Measurements from ENCODE around the gene ERP27. TPM values are rescaled to one million over a fixed set of nuclear protein-coding genes. Genes with fewer than 3 reads are reported as not detected.

ERP27 gene
- polyA plus RNA-seq, 1 of the 3 experiments (the other 2 are of a cell fraction) = 0.64 TPM

GRCh38 chr12:14976658-14977057 lies 38.3 kb upstream of the ERP27 start:
- Histone ChIP-seq H3K4me3 (ENCODE audit: low read depth in 2 of 2, low read length in 1 of 2) (no peak overlapping the region), H3F3A (replicated peaks; ENCODE audit: insufficient read depth) (no peaks in the 10 kb centered on the region), H3K9me3 (no peaks in the 10 kb centered on the region), H3K27ac (ENCODE audit: low read depth in 2 of 2, low read length in 1 of 2) (no peak overlapping the region), H3K27me3 (ENCODE audit: insufficient read depth) (no peaks in the 10 kb centered on the region), H3K4me2 (no peak overlapping the region), H3K9ac (no peak overlapping the region), H3K36me3 (replicated peaks in 1 of 2; ENCODE audit: control insufficient read depth in 1 of 2, insufficient read depth in 2 of 2, low read length in 1 of 2) (no peaks in the 10 kb centered on the region), H3K4me1 (ENCODE audit: control insufficient read depth in 1 of 2, insufficient read depth in 2 of 2, low read depth in 1 of 2, low read length in 1 of 2) (no peaks in the 10 kb centered on the region), H2AFZ (ENCODE audit: low read depth) (no peak overlapping the region), H3K79me2 (ENCODE audit: insufficient read depth) (no peaks in the 10 kb centered on the region), H3K9me2 (no peaks in the 10 kb centered on the region), H4K20me1 (ENCODE audit: insufficient read depth) (no peaks in the 10 kb centered on the region)
- DNase-seq = no peak
- CTCF ChIA-PET = no interaction called here
- 72% methylated on average over 3 of the region's 3 CpGs for WGBS (ENCODE audit: low lambda C conversion rate)
- no peak for TF ChIP-seq CHD2 (IDR thresholded peaks at IDR 0.05; ENCODE audit: low read length, partially characterized antibody)
- no peak for TF ChIP-seq USF1 (IDR thresholded peaks at IDR 0.05; ENCODE audit: borderline replicate concordance, low read depth)
- POLR2A ChIA-PET = no interaction called here

GRCh38 chr12:14975457-14975856 lies 37.1 kb upstream of the ERP27 start:
- no peaks in the 10 kb centered on the region for H3K27me3 ChIP-seq (ENCODE audit: insufficient read depth)
- H3K9me3 ChIP-seq = no peaks in the 10 kb centered on the region
- no peaks in the 10 kb centered on the region for H3K9me2 ChIP-seq
- H3K4me1 ChIP-seq (ENCODE audit: control insufficient read depth in 1 of 2, insufficient read depth in 2 of 2, low read depth in 1 of 2, low read length in 1 of 2) = no peaks in the 10 kb centered on the region
- H2AFZ ChIP-seq (ENCODE audit: low read depth) = no peak overlapping the region
- CTCF ChIA-PET = no interaction called here
- no peaks in the 10 kb centered on the region for H3K36me3 ChIP-seq (replicated peaks in 1 of 2; ENCODE audit: control insufficient read depth in 1 of 2, insufficient read depth in 2 of 2, low read length in 1 of 2)
- no peak overlapping the region for H3K27ac ChIP-seq (ENCODE audit: low read depth in 2 of 2, low read length in 1 of 2)
- POLR2A ChIA-PET = no interaction called here
- H4K20me1 ChIP-seq (ENCODE audit: insufficient read depth) = no peaks in the 10 kb centered on the region
- H3K9ac ChIP-seq = no peak overlapping the region
- DNase-seq = no peak
- TF ChIP-seq NFIC (IDR thresholded peaks at IDR 0.05; ENCODE audit: borderline replicate concordance) = no peak
- no peak for TF ChIP-seq SIN3A (IDR thresholded peaks at IDR 0.05; ENCODE audit: borderline replicate concordance, low read depth, low read length)
- TF ChIP-seq RXRA (IDR thresholded peaks at IDR 0.05; ENCODE audit: borderline replicate concordance, low read depth) = no peak
- TF ChIP-seq GATA2 (CRISPR knock-in tag; IDR thresholded peaks at IDR 0.05) = no peak
- no peak for TF ChIP-seq RAD21 (IDR thresholded peaks at IDR 0.05; ENCODE audit: low read length)
- no peak for TF ChIP-seq USF2 (IDR thresholded peaks at IDR 0.05; ENCODE audit: borderline replicate concordance, low read depth, low read length)
- no peak for TF ChIP-seq MXI1 (IDR thresholded peaks at IDR 0.05; ENCODE audit: low read depth, low read length)
- TF ChIP-seq POLR2AphosphoS5 (IDR thresholded peaks at IDR 0.05; ENCODE audit: low read depth, low read length) = no peak
- no peak for TF ChIP-seq ELF1 (IDR thresholded peaks at IDR 0.05)
- TF ChIP-seq EZH2phosphoT487 (IDR thresholded peaks at IDR 0.05; ENCODE audit: borderline replicate concordance, low read depth) = no peak
- no peak for TF ChIP-seq SMC3 (IDR thresholded peaks at IDR 0.05; ENCODE audit: low read depth, low read length)
- no peak for TF ChIP-seq MEF2A (IDR thresholded peaks at IDR 0.05; ENCODE audit: borderline replicate concordance, low read depth)
- no peak for TF ChIP-seq REST (IDR thresholded peaks at IDR 0.05; ENCODE audit: low read depth, low read length)
- no peak for TF ChIP-seq FOSL2 (IDR thresholded peaks at IDR 0.05; ENCODE audit: borderline replicate concordance, low read depth)
- no peak overlapping the region for H3K4me2 ChIP-seq
- H3K4me3 ChIP-seq (ENCODE audit: low read depth in 2 of 2, low read length in 1 of 2) = no peak overlapping the region
- H3K79me2 ChIP-seq (ENCODE audit: insufficient read depth) = no peaks in the 10 kb centered on the region
- 58% methylated on average over 4 of the region's 4 CpGs for whole genome bisulfite sequencing (ENCODE audit: low lambda C conversion rate)
- no peaks in the 10 kb centered on the region for H3F3A ChIP-seq (replicated peaks; ENCODE audit: insufficient read depth)
